GM18520 (cell line): ENCODE data around the gene OR10H4.
"Not testable (repeated sequence)": the region's sequence is repeated elsewhere in the genome, so short reads cannot be mapped to it uniquely, and the experiment has no call there.

ENCODE experiments used
- ATAC-seq: cut with Tn5 transposase; IDR thresholded peaks from one replicate; pipeline ENCODE4 v1.9.1; 2021; ENCODE audit not compliant: unreplicated experiment

The OR10H4 gene

GRCh38 chr19:15937771-15938170, 11.0 kb upstream of the OR10H4 start:
- no peak for ATAC-seq

- ATAC-seq = no peak
These were observed 4.4 kb upstream of the OR10H4 start for GRCh38 chr19:15944401-15944800.

- no peak for ATAC-seq
These were observed 3.5 kb upstream of the OR10H4 start for GRCh38 chr19:15945301-15945700.

- ATAC-seq = no peak
These were observed 6.0 kb downstream of the OR10H4 start for GRCh38 chr19:15954820-15955219.

- ATAC-seq = no peak
These were observed 13.5 kb downstream of the OR10H4 start for GRCh38 chr19:15962319-15962718.

- no peak for ATAC-seq
These were observed 15.4 kb downstream of the OR10H4 start for GRCh38 chr19:15964231-15964630.

GRCh38 chr19:15971224-15971780, 22.5 kb downstream of the OR10H4 start:
- no peak for ATAC-seq

- not testable (repeated sequence) for ATAC-seq
These were observed 23.2 kb downstream of the OR10H4 start for GRCh38 chr19:15972043-15972442.

GRCh38 chr19:15974856-15975255, 26.0 kb downstream of the OR10H4 start:
- ATAC-seq = no peak

GRCh38 chr19:15976836-15977689, 28.3 kb downstream of the OR10H4 start:
- no peak for ATAC-seq

GRCh38 chr19:15977690-15978089, 28.9 kb downstream of the OR10H4 start:
- no peak for ATAC-seq

GRCh38 chr19:15979293-15979692, 30.5 kb downstream of the OR10H4 start:
- no peak for ATAC-seq

- not testable (repeated sequence) for ATAC-seq
These were observed 37.0 kb downstream of the OR10H4 start for GRCh38 chr19:15985831-15986230.

- no peak for ATAC-seq
These were observed 37.9 kb downstream of the OR10H4 start for GRCh38 chr19:15986701-15987100.

GRCh38 chr19:15989889-15990288, 41.1 kb downstream of the OR10H4 start:
- ATAC-seq = no peak

- no peak for ATAC-seq
These were observed 42.8 kb downstream of the OR10H4 start for GRCh38 chr19:15991602-15992001.

- no peak for ATAC-seq
These were observed 43.2 kb downstream of the OR10H4 start for GRCh38 chr19:15992014-15992413.

- no peak for ATAC-seq
These were observed 46.7 kb downstream of the OR10H4 start for GRCh38 chr19:15995536-15995935.

GRCh38 chr19:15998166-15998565, 49.4 kb downstream of the OR10H4 start:
- no peak for ATAC-seq
